Stimulated activated CD4-positive, alpha-beta T cell treated with anti-CD3 and anti-CD28 coated beads, TNF-alpha, amount 100 ng/mL, for 48 hours (primary cell): ENCODE data around the gene TNS3.

Source experiments
- DNase-seq, 3 donors: peaks; one replicate each; pipeline ENCODE4 v3.0.0-alpha.2; 2020; ENCODE audit warnings: low read depth in 3 of 3

Gene TNS3

DNA sequence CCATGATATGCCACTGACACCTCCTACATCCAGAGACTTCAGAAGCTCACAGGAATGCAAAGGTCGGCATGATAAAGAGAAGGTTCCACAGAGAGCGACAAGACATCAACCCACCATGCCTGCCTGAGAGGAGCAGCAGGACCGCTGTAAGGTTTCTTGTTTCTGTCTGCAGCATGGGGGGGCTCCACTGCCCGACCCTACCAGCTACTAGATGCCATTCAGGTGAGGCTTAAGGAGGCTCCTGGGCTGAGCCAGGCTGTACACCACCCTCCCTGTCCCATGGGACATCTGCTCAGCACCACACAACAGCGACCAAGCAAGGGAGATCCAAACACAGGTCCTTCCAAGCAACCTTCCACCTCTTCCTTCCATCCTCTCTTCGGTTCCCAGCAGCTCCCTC is 234.6 kb downstream of the TNS3 start:
- no peak for DNase-seq

GRCh38 chr7:47346377-47346914 is 235.5 kb downstream of the TNS3 start:
- no peak for DNase-seq

DNA sequence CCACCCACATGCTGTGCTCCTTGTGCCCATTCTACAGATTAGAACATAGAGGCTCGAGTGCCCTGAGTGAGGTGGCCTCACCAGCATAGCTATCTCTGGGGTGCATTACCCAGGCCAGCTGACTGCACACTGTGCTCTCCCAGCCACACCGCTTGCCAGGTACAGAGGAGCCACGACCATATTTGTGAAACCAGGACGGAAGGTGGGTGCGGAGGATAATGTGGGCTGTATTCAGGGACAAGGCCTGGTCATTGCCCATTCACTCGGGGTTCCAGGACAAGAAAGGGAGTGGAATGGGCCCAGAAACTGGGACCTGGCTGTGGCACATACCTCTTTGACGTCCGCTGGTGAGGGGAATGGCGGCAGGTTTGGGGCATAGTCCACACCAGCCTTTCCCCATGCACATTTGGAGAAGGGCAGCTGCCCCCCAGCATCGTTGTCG is 236.0 kb downstream of the TNS3 start:
- DNase-seq = no peak

DNA sequence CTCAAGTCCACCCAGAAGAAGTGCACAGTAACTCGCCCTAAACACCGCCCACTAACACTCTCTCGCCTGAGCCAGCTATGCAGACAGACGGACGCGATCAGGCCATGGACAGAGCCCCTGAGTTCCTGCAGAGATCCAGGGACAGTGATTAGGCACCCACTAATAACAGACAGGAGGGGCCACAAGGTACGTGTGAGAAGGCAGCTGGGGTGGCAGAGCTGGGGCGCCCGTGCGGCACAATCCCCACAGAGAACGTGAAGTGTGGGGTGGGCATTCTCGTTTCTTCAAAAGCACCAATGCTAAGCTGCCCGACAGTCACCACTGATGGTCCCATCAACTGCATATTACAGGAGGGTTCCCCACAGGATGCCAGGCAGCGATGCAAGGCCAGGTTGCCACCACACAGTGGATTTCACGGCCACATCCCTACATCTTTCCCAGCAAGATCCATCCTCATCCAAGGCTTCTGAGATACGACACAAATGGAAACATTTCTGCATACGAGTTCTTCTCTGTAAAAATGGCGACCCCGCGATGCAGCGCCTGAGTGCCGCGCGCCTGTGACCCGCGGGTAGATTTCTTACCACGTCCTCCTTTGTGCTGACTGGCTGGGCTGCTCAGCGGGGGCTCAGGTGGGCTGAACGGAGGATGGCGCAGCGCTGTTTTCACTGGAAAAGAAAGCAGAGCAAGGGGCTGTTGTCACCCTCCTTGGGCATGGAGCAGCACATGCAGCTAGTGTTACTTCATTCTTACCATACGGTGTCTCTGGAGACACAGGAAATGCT is 237.5 kb downstream of the TNS3 start:
- DNase-seq = no peak

DNA sequence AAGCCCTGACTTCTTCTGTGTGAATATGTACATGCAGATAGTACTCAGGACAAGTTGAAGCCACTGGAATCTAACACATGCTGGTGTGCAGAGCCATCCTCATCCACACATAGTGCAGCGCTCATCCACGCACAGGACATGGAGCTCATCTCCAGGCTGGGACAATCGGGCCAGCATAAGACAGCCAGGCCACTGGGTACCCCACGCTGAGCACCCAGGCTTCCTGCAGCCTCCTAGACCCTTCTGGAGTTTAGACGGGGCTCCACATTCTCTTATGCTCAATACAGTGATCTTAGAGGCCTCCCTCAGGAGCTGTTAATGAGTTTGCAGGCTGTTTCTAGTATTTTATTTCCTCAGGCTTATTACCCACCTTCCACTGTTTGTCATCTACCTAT is 238.9 kb downstream of the TNS3 start:
- DNase-seq = no peak

GRCh38 chr7:47342296-47343060 is 239.4 kb downstream of the TNS3 start:
- DNase-seq = no peak

DNA sequence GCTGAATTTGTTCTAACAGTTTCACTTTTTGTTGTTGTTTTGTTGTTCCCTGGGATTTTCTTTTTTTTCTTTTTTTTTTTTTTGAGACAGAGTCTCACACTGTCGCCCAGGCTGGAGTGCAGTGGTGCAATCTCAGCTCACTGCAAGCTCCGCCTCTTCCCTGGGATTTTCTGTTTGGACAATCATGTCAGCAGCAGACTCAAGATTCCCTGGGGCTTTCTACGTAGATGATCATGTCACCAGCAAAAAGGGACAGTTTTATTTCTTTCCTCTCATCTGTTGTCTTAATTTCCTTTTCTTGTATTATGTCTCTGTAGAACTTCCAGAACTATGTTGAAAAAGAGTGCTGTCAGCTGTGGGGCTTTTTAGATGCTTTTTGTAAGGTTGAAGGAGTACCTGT is 241.4 kb downstream of the TNS3 start:
- DNase-seq = no peak

DNA sequence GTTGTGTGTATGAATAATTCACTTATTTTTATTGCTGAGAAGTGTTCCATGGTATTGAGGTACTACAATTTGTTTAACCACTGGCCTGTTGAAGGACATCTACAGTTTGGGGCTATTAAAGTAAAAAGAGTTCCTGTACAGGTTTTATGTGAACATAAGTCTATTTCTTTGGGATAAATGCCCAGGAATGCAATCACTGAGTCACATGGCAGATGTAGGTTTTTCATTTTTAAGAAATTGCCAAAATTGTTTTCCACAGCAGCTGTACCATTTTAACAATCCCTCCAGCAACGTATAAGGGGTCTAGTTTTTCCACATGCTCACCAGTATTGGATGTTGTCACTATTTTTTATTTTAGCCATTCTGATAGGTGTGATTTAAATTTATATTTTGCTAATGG is 243.9 kb downstream of the TNS3 start:
- DNase-seq = no peak

- no peak for DNase-seq
These were observed 244.4 kb downstream of the TNS3 start for GRCh38 chr7:47337531-47337930.

- no peak for DNase-seq
These were observed 245.2 kb downstream of the TNS3 start for GRCh38 chr7:47336472-47337425.

DNA sequence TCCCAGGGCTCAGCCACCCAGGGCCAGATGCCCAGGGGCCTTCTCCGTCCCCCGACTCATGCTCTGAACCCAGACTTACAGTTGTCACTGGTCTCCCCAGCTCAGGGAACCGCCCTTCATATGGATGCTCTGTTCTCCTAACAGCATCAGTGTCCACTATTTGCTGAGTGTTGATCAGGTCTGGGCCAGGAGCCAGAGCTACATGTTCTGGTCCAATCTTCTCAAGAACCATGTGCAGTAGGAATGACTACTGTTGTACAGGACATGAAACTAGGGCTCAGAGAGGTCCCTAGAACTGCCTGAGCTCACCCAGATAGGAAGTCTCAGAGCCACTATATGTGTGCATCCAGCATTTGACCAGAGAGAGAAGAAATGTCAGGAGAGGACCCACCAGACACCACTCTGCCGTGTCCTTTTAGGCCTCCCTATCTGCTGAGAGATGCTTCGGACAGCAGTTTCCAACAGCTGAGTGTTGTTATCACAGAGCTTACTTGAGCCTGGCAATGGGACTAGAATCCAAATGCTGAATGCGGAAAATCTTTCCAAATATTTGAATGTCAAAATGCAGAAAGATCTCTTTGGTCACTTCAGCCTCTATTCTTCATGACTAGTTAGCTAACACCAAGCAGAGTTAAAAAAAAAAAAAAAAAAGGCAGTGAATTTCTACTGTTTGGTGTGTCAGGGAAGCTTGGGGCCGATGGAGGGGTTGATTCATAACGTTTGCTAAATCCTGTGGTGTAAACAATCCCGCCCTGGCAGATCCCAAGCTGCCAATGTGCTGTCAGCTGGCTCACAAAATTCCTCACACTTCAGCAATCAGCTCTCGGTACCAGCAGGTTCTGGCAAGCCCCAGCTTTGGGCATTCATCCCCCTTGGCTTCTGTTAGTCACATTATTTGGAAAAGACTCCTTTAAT is 246.1 kb downstream of the TNS3 start:
- no peak for DNase-seq

DNA sequence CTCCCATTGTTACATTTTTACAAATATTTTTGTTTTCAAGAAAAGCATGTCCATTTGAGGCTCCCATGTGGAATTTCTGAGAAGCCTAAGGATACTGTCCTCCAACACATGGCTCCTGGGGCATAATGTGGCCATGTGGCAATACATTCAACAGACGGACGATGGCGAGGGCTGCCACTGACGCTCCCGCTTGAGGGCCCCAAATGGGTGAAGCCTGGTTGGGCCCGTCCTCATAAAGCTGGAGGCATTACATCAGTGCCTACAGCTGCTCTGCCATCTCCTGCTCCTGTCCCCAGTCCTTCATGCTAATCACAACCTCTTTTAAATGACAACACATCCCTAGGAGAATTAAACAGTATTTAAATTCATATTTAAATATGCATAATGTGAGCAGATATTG is 246.8 kb downstream of the TNS3 start:
- DNase-seq = no peak

- no peak for DNase-seq
These were observed 248.0 kb downstream of the TNS3 start for GRCh38 chr7:47333959-47334358.

- no peak for DNase-seq
These were observed 248.4 kb downstream of the TNS3 start for GRCh38 chr7:47333554-47333887.

- DNase-seq = no peak
These were observed 249.0 kb downstream of the TNS3 start for GRCh38 chr7:47332681-47333553.

DNA sequence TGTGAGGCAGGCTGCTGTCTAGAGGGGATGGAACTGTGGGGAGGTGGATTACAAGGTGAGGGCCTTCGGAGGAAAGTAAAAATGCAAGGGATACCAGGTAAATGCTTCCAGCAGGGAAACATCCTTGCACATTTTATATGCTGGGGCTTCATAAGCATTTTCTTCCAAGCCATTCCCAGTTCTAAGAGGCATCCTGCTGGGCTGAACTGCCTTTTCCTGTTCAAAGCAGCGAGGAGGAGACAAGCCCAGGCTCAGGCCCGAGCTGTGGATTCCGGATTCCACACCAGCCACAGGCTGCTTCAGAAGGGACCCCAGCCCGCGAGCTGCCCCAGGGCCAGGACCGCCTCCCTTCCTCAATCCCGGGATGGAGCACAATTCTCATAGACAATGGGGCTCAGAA is 249.7 kb downstream of the TNS3 start:
- DNase-seq = no peak

GRCh38 chr7:47331179-47331565 is 250.7 kb downstream of the TNS3 start:
- no peak for DNase-seq

DNA sequence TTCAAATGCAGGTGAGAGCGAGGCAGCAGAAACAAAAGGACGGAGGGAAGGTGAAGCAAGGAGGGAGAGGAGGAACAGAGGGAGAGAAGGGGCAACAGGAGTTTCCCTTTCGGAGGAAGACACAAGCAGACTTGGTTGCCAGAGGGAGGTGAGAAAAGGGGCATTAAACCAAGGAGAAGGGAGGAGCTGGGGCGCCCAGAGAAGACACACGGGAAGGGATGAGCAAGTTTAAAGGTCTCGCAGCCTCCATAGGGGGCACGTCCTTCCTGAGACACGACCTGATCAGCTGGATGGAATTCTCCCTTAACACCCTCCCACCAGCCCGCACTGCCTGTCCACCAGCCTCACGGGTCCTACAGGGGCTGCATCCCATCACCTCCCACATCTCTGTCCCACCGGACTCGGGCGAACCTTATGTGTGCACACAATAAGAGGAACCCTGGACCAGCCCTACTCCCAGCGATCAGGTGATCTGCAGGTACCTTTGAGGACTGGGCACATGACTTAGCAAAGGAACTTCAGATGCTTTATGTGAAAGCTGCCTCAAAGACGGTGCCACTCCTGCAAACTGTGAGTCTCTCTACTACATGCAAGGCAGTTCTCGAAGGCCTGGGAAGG is 251.2 kb downstream of the TNS3 start:
- no peak for DNase-seq

DNA sequence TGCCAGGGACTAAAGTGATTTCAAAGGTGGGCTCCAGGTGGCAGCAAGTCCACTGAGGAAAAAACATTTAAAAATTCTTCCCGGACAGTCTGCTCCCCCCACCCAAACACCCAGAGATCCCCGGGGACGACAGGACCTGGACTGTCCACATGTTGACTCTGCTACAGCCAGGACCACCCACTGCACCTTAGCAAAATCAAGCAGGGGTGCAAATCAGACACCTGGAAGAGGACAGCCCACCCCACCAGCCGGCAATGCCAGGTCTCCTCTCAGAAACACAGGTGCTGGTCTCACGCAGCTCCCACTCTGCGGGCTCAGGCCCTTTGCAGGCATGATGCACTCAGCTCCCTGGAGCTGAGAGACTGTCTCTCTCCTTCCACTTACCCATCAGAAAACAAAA is 251.9 kb downstream of the TNS3 start:
- DNase-seq = no peak
